HG03521 (cell line): ENCODE results near the gene MEI4.
"Not testable (repeated sequence)": the region's sequence is repeated elsewhere in the genome, so short reads cannot be mapped to it uniquely, and the experiment has no call there.

Experiments
- ATAC-seq: cut with Tn5 transposase; IDR thresholded peaks from one replicate; pipeline ENCODE4 v1.9.1; 2021; ENCODE audit warnings: mild to moderate bottlenecking, moderate library complexity; ENCODE audit not compliant: unreplicated experiment

The MEI4 gene, protein sequence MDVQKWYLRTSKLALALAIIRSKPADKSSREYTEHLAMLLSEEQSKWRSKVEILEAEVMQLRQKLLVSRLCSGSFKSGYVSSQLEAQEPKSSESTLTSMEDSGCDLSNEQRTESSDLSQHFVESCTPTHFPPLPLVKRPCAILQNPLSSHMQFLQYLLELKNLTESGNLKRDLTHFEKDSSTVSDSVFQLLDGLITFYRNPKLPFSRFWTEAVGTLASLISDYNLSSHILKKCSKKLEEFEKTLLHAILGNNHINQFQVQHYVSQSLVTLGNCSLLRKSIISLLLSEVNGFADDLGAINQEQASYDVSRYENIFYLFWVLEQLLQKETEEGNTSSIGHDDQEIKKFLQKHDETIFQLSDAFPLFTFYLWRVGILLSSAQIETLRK

DNA sequence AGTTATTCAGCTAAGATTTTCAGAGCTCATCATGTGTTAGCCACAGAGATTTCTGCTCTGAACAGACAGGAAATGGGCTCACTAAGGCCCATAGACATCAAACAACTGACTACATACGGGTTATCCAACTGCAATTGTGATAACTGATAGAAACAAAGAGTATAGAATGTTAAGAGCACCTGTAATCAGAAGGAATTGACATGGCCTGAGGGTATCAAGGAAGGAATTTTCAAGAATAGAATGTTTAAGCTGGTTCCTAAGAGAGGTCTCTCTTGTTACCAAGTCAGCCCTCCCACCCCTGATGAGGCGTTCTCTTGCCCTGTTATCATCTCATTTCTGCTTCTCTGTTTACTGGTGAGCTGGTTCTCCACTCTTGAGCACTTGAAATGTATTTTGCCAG, at the start of gene MEI4:
Gene MEI4, plus strand, starts transcription at position 301 of the 400 bp plus-strand sequence. CDS start 37,633 bp downstream, outside the sequence.
- ATAC-seq = no peak

DNA sequence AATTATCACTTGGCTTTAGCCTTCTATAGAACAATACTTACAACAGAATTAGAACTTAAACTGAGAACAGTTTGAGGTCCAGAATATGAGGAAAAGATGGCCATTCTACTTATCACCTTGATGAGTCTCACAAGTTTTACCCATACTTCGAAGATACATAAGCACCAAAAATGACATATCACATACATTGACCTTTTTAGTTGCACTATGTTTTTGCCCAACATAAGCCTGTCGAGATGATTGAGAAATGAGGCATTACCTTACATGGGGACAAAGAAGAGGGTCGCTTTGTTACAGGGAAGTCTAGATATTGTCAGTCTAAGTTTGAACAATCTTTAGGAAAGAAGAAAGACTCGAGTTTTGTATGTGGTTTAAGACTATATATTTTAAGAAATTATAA, 48.4 kb upstream of the MEI4 start:
- no peak for ATAC-seq

DNA sequence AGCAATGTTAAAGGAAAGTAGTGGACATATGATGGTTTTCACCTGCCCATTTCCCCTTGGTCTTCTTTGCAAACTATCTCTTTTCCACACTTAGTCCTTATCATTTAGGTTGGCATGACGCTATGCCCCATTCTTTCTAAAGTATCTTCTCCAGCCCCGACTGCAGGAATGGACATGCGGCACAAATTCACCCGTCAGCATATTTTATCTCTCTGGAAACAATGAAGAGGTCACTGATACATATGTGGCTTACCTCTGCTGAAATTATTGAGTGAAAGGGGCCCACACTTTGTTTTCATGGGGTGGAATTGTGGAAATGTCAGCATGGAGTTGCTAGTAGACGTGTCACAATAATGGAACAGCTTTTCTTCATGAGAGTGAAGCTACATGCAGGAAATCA, 45.8 kb upstream of the MEI4 start:
- no peak for ATAC-seq

DNA sequence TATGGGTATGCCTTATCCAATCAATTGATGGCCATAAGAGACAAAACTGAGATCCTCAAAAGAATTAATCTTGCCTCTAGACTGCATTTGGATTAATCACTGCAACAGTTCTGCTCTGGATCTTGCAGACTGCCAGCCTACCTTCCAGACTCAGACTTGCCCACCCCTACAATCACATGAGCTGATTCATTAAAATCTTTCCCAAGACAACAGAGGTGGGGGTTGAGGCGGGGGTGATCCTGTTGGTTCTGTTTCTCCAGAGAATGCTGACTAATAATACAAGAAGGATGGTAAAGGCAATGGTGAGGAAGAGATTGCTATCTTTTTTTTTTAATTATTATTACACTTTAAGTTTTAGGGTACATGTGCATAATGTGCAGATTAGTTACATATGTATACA, 43.7 kb upstream of the MEI4 start:
- ATAC-seq = no peak

DNA sequence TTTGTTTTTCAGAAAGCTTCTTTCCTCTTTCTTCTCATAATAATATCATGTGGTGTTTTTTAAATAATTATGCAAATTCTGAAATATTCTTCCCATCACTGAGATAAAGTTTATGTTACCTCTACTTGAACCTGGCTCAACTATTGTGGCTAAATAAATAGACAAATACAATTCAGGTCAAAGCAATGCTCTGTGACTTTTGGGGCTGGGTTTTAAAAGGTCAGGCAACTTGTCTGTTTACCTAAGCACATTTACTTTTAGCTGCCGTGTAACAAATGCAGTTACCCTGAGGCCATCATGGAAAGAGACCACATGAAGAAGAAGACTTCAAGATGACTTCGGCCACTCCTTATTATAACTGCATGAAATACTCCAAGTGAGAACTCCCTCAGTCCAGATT, 33.7 kb upstream of the MEI4 start:
- no peak for ATAC-seq

DNA sequence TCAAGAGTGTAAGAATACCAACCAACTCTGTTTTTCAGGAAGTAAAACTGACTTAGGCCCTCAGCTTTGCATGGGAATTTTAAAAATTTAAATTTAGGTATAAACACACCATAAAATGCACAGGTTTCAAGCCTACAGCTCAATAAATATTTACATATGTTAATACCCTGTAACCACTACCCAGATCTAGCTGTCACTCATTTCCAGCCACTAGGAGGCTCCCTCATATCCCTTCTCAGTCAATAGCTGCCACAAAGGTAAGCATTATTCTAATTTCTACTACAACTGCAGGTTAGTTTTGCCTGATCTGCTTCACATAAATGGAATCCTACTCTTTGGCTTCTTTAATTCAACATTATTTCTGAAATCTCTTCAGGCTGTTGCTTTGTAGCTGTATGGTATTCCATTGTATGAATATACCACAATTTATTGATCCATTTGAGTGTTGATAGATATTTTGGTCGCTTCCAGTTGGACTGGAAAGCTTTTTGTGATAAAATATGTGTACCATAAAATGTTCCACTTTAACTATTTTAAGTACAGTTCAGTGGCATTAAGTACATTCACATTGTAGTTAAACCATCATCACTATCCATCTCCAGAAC, 32.5 kb upstream of the MEI4 start:
- no peak for ATAC-seq

DNA sequence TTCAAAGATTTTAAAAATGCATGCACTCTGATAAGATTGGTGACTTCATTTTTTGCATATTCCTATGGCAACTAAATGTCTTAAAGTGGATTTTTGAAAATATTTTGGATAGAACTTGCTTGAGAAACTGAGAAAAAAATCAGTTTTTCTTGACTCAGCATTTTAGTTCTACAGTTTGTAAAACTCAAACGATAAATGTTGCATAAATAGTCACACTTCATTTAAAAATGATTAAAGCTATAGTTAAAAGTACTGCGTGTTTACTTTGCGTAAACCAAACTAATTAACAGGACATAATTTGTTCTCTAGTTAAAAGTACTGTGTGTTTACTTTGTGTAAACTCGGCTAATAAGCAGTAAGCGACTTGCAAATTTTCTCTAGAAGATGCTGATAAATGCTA, 28.3 kb upstream of the MEI4 start:
- ATAC-seq = no peak

DNA sequence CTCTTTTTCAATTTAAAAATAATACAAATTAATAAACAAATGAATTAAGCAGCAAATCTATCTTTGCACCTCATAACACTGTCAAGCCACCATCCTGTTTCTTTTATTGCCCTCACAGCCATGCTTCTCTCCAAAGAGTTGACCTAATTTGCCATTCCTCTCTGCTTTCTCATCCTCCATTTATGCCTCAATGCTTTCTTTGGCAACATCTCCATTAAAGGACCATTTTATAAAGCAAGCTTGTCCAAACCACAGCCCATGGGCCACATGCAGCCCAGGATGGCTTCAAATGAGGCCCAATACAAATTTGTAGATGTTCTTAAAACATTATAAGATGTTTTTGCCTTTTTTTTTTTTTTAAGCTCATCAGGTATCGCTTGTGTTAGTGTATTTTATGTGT, 26.4 kb upstream of the MEI4 start:
- ATAC-seq = no peak

DNA sequence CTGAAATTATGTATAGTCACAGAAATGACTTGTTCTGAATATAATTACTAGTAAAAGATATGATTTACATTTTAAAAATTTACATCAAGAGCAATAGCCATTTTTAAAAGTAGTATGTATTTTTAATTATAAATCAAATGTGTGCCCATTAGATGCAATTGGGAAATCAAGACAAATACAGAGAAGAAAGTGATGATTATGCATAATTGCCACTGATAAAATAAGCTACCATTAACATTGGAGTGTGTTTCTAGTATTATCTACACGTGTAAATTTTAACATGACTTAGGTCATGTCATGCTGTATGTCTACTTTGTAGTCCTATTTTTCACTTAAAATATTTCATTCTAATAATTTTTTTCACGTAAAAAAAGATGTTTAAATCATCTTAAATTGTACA, 22.8 kb upstream of the MEI4 start:
- ATAC-seq = no peak

DNA sequence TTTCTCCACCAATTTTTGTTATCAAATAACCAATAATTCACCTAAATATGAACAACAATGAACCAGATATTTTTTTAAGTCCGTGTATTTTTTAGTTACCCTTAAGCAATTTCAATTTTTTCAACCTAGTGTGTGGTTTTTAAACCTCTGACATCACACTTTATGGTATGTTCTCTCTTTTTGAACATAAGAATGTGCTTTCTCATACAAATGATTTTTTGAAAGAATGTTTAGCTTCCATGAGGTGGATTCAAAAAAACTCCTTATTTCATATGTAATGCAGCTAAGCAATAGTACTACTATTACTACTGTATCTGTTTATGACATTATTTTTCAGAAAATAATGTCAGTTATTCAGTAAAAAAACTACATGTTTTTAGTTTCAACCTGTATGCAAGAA, 19.4 kb upstream of the MEI4 start:
- ATAC-seq = no peak

DNA sequence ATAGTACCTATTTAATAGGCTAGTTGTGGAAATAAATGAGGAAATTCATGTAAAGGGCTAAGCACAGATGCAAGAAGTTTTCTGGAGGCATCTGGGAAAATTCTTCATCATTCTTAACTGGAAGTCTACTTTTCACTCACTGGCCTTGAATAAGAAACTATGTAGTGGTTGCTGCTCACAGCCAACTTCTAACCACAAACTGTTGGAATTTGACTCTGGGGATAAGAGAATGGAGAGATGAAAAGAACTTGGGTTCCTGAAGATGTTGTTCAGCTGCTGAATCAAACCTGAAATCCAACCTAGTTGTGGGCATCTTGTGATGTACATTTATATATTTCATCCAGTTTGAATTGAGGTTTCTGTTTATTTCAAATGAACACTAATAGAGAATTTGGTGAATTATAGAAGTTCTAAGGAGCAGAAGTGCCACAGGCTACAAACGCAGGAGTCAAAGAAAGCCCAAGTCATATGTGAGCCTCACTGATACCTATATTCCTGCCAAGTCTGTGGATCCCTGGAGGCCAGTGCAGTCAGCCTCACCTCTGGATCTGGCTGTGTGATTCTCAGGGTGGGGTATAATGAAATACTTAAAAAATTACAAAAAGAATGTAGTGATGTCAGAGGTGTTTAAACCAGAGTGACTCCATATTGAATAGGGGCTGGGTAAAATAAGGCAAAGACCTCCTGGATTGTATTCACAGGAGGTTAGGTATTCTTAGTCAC, 18.7 kb upstream of the MEI4 start:
- no peak for ATAC-seq

DNA sequence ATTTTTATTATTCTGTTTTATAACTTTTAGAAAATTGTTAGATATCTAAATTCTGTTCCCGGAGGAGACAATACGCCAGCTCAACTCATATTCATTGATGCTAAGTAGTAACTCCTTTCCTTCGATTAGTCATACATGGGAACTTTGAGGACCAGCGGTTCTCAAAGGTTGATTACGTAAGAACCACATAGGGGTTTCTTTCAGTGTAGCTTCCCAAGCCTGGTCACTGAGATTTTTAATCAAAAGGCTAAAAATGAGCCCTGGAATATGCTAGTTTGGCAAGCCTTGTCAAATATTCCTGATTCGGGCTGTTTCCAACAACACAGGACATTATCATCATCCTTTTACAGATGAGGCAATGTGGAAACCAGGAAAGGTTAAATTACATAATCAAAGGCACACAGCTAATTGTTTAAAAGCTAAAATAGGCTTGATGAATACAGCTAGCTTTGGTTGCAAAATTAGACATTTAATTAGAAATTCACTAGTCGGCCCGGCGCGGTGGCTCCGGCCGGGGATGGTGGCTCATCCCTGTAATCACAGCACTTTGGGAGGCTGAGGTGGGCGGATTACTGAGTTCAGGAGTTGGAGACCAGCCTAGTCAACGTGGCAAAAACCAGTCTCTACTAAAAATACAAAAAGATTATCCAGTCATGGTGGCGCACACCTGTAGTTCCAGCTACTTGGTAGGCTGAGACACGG, 14.6 kb upstream of the MEI4 start:
- no peak for ATAC-seq

DNA sequence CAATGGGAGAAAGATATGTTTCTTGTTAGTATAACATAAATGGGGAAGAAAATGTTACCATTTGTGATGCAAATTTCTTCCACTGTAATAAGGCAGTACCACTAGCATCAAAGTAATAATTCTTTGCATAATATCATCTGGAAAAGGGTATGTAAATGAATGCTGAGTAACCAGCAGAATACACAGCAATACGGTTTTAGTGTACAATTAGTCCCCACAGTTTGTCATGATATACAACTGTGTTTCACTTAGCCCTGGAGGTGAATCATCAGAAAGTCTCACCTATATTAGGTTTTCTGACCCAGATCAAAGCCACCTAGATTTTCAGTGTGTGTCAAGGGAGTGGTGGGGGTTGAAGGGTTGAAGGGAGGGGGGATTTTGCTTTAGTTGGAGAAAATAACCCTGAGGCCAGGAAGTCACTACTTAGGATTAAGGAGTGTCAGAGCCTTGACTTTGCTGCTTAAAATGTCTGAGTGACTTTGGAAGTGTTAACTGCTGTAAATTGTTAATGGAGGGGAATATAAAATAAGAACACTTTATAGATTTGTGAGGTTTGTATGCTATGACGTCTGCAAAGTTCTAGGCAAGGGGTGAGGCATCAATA, 8.6 kb upstream of the MEI4 start:
- ATAC-seq = no peak

DNA sequence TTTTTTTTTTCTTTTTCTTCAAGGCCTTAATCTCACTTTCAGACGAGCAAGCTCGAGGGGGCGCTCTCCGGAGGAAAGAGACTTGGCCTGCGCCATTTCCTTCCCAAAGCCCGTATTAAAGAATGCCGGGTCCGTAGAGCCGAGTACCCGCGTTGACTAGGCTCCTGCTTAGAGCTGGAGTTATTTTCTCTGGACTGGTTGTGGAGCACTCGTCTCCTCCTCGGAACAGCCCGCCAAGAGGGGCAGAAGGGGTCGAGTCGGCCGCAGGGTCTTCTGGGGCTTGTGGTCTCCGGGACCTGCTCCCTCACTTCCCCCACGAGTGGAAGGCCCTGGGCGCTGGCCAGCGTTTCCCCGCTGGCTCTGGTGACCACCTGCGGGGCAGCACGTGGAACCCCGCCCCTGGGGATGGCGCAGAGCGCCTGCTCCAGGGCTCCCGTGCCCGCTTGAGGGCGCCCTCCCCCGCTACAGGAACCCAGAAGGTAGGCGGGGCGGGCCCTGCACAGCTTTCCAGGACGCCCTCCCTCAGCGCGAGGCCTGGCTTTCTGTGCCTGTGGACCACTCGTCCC, 2.7 kb upstream of the MEI4 start:
- ATAC-seq = no peak

DNA sequence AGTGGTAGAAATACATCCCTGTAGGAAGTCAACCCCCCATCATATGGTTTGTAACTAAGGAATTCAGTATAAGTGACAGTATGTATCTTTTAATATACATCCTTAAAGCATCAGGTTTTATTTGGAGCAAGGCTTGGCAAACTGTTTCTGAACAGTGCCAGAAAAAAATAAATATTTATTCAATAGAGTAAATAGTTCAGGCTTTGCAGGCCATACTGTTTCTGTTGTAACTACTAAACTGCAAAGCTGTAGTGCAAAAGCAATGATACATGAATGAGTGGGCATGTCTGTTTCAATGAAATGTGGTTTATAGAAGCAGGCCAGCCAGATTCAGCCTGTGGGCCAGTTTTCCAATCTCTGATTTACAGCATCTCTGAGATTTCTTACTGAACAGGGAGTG, 977 bp downstream of the MEI4 start:
- no peak for ATAC-seq

DNA sequence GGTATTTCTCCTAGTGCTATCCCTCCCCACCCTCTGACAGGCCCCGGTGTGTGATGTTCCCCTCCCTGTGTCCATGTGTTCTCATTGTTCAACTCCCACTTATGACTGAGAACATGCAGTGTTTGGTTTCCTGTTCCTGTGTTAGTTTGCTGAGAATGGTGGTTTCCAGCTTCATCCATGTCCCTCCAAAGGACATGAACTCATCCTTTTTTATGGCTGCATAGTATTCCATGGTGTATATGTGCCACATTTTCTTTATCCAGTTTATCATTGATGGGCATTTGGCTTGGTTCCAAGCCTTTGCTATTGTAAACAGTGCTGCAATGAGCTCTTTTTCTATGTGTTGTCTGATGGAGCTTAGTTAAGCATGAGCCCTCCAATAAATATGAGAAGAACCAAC, 2.2 kb downstream of the MEI4 start:
- ATAC-seq = not testable (repeated sequence)

DNA sequence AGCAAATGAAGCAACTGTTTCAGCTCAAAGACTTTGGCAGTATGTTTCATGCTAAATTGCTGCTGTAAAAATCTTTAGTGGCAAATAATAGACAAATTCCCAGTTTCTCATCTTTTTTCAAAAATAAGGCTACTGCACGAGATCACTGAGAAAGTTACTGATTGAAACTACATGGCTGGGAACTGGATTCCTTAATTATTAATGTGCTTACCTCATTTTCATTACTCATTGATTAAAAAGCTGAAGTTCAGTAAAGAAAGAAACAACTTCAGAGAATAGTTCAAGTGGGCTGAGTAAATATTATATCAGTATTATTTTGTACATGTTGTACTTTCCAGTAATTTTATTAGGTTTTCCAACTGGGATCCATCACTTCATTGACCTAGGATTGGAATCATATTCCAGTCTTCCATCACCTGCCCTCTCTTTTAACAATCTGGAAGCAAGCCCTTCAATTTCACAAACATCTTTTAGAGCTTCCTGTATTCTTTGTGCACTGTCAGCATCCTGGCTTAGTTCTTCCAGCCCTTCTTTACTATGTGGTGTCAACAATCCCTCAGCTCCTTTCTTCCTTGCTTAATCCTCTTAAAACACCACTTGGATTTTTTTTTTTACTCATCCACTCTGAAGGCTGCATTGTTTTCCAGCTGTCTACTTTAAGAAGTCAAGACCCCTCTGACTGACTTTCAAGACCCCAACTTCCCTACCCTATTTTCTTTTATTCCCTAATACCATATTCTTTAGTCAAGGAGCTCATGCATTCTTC, 4.3 kb downstream of the MEI4 start:
- no peak for ATAC-seq

DNA sequence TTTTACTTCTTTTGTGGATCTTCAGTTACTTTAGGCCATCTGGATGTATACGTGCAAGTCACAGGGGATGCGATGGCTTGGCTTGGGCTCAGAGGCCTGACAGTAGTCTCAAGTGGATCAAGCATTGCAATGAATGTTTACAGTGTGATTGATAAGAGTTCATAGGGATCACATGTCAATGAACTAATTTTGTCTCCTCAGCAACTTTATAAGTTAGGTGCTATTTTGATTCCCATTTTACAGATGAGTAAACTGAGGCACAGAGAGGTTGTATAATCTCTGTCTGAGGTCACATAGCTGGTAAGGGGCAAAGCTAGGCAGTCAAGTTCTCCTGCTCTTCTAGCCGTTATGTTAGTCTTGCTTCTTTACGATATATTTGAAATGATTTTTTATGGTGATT, 13.5 kb downstream of the MEI4 start:
- ATAC-seq = no peak

DNA sequence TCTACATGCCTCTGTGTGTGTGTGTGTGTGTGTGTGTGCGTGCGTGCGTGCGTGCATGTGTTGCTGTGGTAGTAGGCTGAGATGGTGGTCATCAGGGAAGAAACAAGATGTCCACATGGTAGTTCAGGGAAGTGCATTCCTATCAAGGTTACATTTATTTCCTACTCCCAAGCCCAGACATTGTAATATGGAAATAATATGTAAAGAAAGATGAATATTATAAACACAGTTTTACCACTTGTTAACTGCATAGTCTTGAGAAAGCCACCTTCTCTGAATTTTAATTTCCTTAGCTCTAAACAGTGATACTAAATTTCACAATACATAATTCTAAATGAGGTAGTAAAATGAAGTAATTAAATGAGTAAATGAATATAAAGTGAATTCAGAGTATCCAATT, 14.0 kb downstream of the MEI4 start:
- ATAC-seq = no peak

DNA sequence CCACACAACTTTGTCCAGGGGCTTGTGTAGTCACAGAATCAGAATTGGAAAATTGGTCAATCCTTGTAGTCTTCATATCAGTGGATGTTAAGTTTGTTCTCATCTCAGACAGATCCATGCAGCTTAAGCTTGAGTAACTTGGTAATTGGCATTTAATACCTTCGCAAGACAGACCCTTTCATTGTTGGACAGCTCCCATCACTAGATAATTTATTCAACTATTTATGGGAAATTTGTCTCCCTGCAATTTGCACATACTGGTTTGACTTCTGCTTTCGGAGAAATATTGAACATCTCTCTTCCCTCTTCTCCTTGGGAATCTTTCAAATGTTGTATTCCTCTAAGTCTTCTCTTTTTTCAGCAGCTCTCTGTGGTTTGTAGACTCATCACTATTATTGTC, 17.1 kb downstream of the MEI4 start:
- ATAC-seq = no peak
